Tibial artery (tissue), 4 donors: ENCODE data around the gene RAP1GAP2.

ENCODE experiments used
- DNase-seq, 2 donors: peaks; one replicate each; pipeline ENCODE4 v3.0.0-alpha.2; 2019
- H3K27ac ChIP-seq, 2 donors: fragments of 200-600 bp; sonication (generic) in 1 of 2; 1 replicate in 1 of 2; 2 replicates in 1 of 2; pipeline ENCODE4 v1.5.1; 2018 to 2019; ENCODE audit warnings: mild to moderate bottlenecking in 1 of 2
- H3K27me3 ChIP-seq, 2 donors: fragments of 200-600 bp; sonication (generic) in 1 of 2; one replicate each; pipeline versions ENCODE4 v1.5.1 to v1.6.0; 2016 to 2019
- H3K36me3 ChIP-seq, 3 donors: fragments of 200-600 bp; sonication (generic) in 2 of 3; one replicate each; pipeline ENCODE4 v1.5.1; 2016 to 2019; ENCODE audit warnings: mild to moderate bottlenecking in 2 of 3
- H3K4me1 ChIP-seq, 4 donors: fragments of 200-600 bp; sonication (generic) in 2 of 4; 1 replicate in 3 of 4; 2 replicates in 1 of 4; pipeline ENCODE4 v1.5.1; 2016 to 2019
- H3K4me3 ChIP-seq, 2 donors: fragments of 200-600 bp; sonication (generic) in 1 of 2; 1 replicate in 1 of 2; 2 replicates in 1 of 2; pipeline ENCODE4 v1.5.1; 2018 to 2019; ENCODE audit warnings: mild to moderate bottlenecking in 2 of 2
- H3K9me3 ChIP-seq, 3 donors: fragments of 200-600 bp; sonication (generic) in 1 of 3; one replicate each; pipeline ENCODE4 v1.5.1; 2016 to 2019
- intact Hi-C: fragments of 100-400 bp; cut with DNase I; formaldehyde crosslinking; loops from one replicate; pipeline ENCODE4 v1.15.0; 2023; ENCODE audit warnings: low total_unique reads
- TF ChIP-seq, protein P1 (sequence below), 2 experiments: fragments of 200-600 bp in 1 of 2; fragments of 450-650 bp in 1 of 2; IDR thresholded peaks; one replicate each; pipeline ENCODE4 v1.5.1; 2017 to 2019; ENCODE audit warnings: antibody characterized with exemption in 2 of 2, mild to moderate bottlenecking in 1 of 2, moderate library complexity in 1 of 2

RAP1GAP2 gene

DNA sequence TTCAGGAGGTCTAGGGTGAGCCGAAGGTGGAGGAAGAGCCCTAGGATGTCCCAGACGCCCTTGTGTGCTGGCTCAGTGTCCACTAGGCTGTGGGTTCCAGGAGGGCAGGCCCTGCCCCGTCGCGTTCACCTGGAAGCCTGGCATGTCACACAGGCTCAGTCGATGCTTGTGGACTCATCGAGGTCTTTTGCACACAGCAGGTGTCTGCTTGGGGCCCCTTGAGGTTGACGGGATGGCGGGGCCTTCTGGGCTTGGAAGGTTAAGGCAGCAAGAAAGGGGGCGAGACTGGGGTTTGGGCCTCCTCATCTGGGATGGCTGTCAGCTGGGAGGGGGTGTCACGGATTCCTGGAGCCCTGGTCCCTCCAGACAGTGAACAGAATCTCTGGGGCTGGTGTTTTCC, 1.9 kb downstream of the RAP1GAP2 start:
- no peak overlapping the region for H3K4me3 ChIP-seq
- no peaks in the 10 kb centered on the region for H3K9me3 ChIP-seq
- no peaks in the 10 kb centered on the region for H3K4me1 ChIP-seq
- intact Hi-C loops, result no loop called here
- H3K27me3 ChIP-seq, result peaks cover 0 to 49% of the 10 kb centered on the region in 2 donors
- H3K27ac ChIP-seq, result no peak overlapping the region
- no peaks in the 10 kb centered on the region for H3K36me3 ChIP-seq
- TF ChIP-seq, protein P1, sequence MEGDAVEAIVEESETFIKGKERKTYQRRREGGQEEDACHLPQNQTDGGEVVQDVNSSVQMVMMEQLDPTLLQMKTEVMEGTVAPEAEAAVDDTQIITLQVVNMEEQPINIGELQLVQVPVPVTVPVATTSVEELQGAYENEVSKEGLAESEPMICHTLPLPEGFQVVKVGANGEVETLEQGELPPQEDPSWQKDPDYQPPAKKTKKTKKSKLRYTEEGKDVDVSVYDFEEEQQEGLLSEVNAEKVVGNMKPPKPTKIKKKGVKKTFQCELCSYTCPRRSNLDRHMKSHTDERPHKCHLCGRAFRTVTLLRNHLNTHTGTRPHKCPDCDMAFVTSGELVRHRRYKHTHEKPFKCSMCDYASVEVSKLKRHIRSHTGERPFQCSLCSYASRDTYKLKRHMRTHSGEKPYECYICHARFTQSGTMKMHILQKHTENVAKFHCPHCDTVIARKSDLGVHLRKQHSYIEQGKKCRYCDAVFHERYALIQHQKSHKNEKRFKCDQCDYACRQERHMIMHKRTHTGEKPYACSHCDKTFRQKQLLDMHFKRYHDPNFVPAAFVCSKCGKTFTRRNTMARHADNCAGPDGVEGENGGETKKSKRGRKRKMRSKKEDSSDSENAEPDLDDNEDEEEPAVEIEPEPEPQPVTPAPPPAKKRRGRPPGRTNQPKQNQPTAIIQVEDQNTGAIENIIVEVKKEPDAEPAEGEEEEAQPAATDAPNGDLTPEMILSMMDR (IDR thresholded peaks at IDR 0.05), result no peak
- DNase-seq, result no peak

DNA sequence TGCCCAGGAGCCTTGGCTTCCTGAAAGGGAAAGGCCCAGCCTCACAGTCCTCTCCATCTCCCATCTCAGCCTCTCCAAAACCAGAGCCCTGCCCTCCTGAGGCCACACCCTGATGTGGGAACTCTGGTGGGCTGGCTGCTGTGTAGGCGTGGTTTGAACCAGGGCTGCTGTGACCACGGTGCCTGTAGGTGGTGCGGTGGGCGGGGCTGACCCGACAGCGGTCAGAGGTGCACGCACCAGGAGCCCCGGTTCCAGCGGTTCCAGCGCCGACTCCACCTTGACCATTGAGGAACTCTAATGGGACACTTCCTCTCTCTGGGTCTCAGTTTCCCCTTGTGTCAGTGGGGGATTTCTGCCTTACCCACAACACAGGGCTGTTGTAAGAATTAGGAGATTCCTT, 2.4 kb downstream of the RAP1GAP2 start:
- intact Hi-C loops, result no loop called here
- Histone ChIP-seq H3K27me3 (peaks cover 0 to 49% of the 10 kb centered on the region in 2 donors), H3K9me3 (peaks cover 0 to under 1% (median 0%) of the 10 kb centered on the region in 3 donors), H3K4me1 (no peaks in the 10 kb centered on the region), H3K36me3 (no peaks in the 10 kb centered on the region), H3K27ac (no peak overlapping the region), H3K4me3 (no peak overlapping the region)
- DNase-seq, result no peak
- TF ChIP-seq, protein P1 (IDR thresholded peaks at IDR 0.05), result no peak

DNA sequence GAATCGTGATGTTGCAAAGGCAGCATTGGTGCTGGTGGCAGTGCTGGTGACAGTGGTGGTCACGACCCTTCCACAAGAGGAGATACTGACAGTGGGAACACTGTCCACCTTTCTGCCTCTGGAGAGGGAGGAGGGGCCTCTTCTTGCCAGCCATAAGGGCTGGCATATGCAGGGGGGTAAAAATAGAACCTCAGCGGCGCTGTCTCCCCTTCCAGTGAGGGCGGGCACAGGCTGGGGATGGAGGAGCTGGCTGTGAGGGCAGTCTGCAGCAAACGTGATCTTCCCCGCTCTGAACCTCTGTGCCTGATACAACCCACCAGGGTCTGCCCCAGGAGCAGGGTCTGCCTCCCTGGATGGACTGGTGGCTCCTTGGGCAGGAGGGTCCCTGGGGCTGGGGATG, 3.4 kb downstream of the RAP1GAP2 start:
- Histone ChIP-seq H3K27ac (no peak overlapping the region), H3K36me3 (no peaks in the 10 kb centered on the region), H3K4me3 (no peak overlapping the region), H3K27me3 (peaks cover 0 to 49% of the 10 kb centered on the region in 2 donors), H3K9me3 (peaks cover 0 to 4% (median 0%) of the 10 kb centered on the region in 3 donors), H3K4me1 (no peaks in the 10 kb centered on the region)
- no peak for DNase-seq
- intact Hi-C loops, result no loop called here
- TF ChIP-seq, protein P1 (IDR thresholded peaks at IDR 0.05), result no peak

DNA sequence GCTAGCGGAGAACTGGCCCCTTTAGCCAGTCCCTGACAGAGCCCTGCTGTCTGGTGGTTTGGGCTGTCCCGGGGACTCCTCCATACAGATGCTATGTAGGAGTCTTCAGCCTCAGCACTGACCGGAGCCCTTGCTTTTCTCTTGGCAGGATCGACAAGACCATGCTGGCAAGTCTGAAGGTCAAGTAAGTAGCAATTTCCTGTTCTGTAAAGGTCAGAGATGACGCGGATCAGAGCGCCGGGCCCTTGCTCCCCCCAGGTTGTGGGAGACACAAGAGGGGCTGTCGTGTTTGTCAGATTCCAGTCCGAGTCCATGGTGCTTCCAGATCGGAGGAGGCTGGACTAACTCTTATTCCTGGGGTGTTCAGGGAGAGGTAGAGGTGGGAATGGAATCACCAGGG, 4.1 kb downstream of the RAP1GAP2 start:
- peaks cover 0 to 45% of the 10 kb centered on the region in 2 donors for H3K27me3 ChIP-seq
- H3K27ac ChIP-seq, result no peak overlapping the region
- no peak overlapping the region for H3K4me3 ChIP-seq
- intact Hi-C loops, result no loop called here
- DNase-seq, result no peak
- peaks cover 0 to 4% (median 0%) of the 10 kb centered on the region in 3 donors for H3K9me3 ChIP-seq
- no peaks in the 10 kb centered on the region for H3K36me3 ChIP-seq
- TF ChIP-seq, protein P1 (IDR thresholded peaks at IDR 0.05), result no peak
- no peaks in the 10 kb centered on the region for H3K4me1 ChIP-seq

DNA sequence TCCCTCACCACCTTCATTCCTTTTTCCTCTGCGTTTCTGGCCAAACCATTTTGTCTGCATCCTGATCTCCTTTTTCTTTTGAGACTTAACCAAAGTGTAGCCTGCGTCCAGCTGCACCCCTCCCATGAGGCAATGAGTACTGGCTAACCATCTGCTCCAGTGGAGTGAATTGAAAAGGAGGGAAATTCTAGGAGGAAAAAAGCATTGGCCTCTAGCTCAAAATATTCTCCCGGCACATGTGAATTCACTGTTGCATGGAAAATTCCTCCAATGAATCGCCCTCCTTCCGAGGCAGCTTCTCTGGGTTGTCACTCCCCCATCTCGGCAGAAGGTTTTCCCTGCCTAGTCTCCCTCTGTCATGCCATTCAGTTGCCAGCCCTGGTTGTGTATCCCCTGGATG, 5.6 kb downstream of the RAP1GAP2 start:
- Histone ChIP-seq H3K27ac (no peak overlapping the region), H3K36me3 (no peaks in the 10 kb centered on the region), H3K4me1 (no peaks in the 10 kb centered on the region), H3K4me3 (no peak overlapping the region), H3K27me3 (peaks cover 0 to 31% of the 10 kb centered on the region in 2 donors), H3K9me3 (peaks cover 0 to 4% (median 0%) of the 10 kb centered on the region in 3 donors)
- TF ChIP-seq, protein P1 (IDR thresholded peaks at IDR 0.05), result no peak
- no peak for DNase-seq
- intact Hi-C loops, result no loop called here

DNA sequence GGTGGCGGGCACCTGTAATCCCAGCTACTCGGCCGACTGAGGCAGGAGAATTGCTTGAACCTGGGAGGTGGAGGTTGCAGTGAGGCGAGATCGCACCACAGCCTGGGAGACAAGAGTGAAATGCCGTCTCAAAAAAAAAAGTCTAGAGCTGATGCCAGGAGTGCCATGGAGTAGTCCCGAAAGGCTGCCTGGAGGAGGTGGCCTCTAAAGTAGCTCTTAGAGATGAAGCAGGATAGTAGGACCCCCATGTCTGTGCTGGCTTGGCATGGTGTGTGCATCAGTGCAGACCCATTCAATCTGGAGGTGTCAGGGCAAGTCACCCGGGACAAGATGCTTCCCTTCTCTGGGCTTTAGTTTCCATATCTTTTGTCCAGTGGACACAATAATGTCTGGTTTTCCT, 6.3 kb downstream of the RAP1GAP2 start:
- Histone ChIP-seq H3K9me3 (peaks cover 0 to 4% (median 0%) of the 10 kb centered on the region in 3 donors), H3K27me3 (peaks cover 0 to 26% of the 10 kb centered on the region in 2 donors), H3K36me3 (no peaks in the 10 kb centered on the region), H3K27ac (no peak overlapping the region), H3K4me3 (no peak overlapping the region), H3K4me1 (no peaks in the 10 kb centered on the region)
- TF ChIP-seq, protein P1 (IDR thresholded peaks at IDR 0.05), result no peak
- intact Hi-C loops, result no loop called here
- DNase-seq, result no peak
